ENCODE results near the gene PRKN.

PRKN gene

DNA sequence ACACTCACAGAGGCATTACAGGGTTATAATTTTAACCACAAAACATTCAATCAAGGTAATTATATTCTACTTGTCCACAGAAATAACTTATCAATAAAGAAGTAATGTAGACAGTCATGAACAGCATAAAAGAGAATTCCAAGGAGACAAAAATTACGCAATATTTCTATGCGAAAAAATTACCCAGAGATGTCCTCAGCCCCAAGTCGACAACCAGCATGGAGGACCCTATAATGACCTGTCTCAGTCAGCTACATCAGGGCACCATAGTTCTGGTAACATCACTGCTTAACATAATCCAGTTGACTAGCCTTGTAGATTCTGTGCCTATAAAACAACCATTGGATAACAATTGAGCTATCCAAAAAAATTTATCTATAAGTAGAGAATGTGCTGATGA is 579.8 kb downstream of the PRKN start:
- FAIRE-seq (no peak), DNase-seq (ENCODE audit: low spot score) (no peak)

DNA sequence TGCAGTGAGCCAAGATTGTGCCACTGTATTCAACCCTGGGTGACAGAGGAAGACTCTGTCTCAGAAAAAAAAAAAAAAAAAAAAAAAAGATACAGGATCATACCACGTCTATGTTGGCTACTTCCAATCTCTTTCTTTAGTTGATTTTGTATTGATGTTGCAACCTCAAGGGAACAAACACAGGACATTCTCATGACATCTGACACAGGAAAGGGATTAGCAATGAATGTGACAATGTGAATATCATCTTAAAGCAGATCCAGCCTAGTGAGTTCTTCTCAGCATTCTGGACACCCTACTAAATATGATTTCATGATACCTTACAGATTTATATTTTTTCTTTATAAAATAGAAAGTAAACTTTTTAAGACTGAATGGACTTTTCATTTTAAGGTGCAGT is 580.3 kb downstream of the PRKN start:
- no peak for DNase-seq (ENCODE audit: low spot score)
- no peak for FAIRE-seq

- no peak for DNase-seq (ENCODE audit: low spot score)
- FAIRE-seq, result no peak
Measured at GRCh38 chr6:162140251-162140852, 587.2 kb downstream of the PRKN start.

DNA sequence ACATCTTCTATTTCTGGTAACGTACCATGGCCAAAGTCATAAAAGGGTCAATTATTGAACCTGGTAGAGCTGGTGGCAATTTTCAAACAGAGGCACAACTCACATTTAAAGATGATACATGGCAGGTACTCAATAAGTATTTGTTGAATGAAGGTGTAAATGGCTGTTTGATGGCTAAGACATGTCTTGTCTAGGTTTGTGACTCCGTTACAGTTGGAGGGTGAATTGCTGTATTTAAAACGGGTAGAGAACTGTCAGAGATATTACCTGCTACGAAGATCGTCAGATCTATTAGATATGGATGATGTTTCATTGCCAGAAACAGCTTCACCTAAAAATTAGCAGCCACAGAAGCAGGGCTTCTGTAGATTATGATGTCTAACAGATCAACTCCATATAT is 601.9 kb downstream of the PRKN start:
- DNase-seq (ENCODE audit: low spot score), result no peak
- FAIRE-seq, result no peak

GRCh38 chr6:162124710-162125435 is 602.7 kb downstream of the PRKN start:
- DNase-seq (ENCODE audit: low spot score), result peak; percentile 76
- peak; percentile 88 for FAIRE-seq

- no peak for FAIRE-seq
- DNase-seq (ENCODE audit: low spot score), result peak; percentile 23
Measured at GRCh38 chr6:162123797-162124196, 603.8 kb downstream of the PRKN start.

DNA sequence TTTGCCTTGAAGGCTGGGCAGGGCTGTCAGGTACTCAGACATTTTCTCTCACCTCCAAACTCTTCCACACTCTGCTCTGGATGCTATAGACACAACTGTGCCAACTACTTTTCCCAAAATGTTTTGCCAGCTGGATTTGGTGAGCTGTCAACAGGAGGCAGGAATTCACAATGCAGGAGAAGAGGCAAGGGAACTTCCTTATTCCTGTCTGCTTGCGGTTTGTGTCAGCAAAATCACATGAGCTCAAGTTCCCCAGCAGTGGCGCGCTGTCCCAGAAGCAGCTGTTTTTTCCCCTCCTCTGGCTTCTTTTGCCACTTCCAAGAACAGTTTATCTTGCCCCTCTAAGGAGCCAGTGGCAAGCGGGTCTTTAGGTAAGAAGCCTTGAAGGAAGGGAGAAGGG is 608.2 kb downstream of the PRKN start:
- DNase-seq (ENCODE audit: low spot score) (no peak), FAIRE-seq (no peak)

DNA sequence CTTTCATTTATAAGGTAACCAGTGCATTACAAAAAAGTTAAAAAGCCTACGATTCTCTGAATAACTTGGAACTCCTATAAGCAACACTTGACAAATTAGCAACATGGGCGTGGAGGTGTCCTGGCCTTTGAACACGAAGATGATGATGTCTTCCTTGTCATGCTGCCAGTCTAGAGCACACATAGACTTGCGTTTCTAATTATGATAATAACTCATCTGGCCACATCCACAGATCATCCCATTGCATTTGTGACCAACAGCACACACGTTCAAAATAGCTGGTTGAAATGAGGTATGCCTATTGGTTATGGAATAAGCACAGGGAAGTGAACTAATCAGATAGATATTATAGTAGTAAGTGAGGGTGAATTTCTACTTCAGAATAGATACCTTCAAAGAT is 608.9 kb downstream of the PRKN start:
- no peak for DNase-seq (ENCODE audit: low spot score)
- no peak for FAIRE-seq

DNA sequence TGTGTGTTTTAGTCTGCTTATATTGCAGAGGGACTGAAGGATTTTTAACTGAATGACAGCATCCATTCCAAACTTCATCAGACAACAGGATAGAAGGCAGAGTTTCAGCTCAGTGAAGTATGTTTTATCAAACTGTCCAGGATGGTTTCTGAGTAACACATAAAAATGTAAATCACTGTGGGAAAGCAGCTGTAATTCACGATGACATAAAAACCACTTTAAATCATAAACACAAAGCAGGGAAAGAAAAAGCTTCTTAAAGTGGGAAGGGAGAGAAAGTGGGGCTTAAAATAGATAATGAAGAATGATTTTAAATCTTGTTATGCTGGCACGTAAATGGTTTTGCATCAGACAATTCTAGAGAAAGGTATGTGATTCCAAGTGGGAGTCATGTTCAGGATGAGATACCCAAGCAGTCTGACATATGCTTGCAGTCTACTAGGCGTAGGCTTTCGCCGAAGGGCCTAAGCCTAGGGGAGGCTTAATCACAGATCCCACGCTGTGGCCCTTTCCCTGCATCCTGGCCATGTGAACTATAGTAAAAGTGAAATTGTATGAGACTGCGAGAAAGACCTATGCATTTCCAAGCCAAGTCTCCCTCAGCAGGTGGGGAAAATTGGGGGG is 610.6 kb downstream of the PRKN start:
- FAIRE-seq, result no peak
- DNase-seq (ENCODE audit: low spot score), result no peak

- DNase-seq (ENCODE audit: low spot score) (no peak), FAIRE-seq (no peak)
Measured at GRCh38 chr6:162109480-162110050, 618.0 kb downstream of the PRKN start.

GRCh38 chr6:162108041-162108440 is 619.5 kb downstream of the PRKN start:
- no peak for FAIRE-seq
- DNase-seq (ENCODE audit: low spot score), result no peak

DNA sequence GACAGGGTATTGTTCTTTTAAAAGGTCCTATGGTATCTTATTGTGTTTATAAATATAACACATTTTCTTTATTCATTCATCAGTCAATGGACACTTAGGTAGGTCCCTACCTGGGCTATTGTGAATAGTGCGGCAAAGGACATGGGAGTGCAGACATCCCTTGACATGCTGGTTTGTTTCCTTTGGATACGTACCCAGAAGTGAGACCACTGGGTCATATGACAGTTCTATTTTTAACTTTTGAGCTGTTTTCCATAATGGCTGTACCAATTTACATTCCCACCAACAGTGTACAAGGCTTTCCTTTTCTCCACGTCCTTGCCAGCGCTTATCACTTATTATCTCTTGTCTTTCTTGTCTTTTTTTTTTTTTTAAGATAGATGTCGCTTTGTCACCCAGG is 627.5 kb downstream of the PRKN start:
- no peak for FAIRE-seq

DNA sequence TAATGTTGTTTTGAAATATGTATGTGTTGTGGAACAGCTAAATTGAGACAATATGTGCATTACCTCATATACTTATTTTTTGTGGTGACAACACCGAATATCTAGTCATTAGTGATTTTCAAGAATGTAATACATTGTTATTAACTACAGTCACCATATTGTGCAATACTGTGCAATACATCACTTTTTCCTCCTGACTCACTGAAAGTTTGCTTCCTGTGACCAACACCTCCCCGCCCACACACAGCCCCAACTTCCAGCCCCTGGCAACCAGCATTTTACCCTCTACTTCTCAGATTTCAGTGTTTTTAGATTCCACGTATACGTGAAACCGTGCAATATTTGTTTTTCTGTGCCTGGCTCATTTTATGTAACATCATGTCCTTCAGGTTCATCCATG is 627.9 kb downstream of the PRKN start:
- peak; percentile 88 for DNase-seq (ENCODE audit: low spot score)
- FAIRE-seq, result peak; percentile 73

More for the DNA sequence above, 627.5 kb downstream of the PRKN start:
- no peak for DNase-seq (ENCODE audit: low spot score)

DNA sequence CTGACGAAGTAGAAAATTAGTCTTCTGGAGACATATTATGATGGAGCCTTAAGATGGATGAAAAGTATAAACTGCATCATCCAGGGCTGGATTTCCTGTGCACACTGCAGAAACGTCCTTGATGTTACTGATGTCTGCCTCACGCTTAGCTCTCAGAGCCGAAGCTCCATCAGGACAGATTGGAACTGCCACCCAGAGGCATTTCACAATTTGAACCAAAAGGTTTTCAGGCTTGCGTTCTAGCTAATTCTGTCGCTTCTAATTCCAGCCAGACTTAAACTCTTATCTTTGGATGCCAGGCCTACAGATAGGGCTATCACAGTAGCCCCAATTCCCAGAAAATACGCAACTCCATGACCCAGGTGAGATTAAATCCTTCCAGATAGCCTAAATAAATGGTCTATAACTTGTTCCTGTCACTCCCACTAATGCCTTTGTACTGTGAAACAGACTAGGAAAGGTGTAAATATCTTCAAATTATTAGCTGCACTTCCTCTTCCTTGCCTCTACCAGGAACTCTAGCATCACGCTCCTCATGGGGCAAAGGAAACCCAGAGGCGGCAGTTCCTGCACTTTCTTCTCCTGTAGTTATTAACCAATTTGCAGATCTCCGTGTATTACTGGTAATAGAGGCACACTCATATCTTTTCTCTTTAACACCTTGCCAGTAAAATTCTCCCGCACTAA is 634.6 kb downstream of the PRKN start:
- no peak for DNase-seq (ENCODE audit: low spot score)
- no peak for FAIRE-seq

DNA sequence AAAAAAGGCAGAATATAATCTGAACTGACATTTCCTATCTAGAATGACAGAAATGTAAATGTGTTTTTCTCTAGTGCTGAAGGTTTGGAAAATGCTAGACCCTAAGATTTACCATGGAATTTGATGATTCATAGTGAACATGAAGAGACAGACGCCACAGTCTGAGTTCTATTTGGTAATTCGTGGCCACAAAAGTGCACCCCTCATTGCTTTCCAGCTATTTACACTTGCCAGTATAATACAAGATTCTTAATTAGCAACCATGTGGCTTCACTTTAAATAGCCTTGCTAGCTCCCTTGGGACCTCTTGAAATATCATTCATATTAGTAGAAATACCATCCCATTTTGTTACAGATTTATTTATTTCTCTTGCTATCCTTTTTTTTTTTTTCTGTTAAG is 636.8 kb downstream of the PRKN start:
- FAIRE-seq (peak; percentile 96), DNase-seq (ENCODE audit: low spot score) (peak; percentile 81)

GRCh38 chr6:162088091-162088490 is 639.5 kb downstream of the PRKN start:
- no peak for DNase-seq (ENCODE audit: low spot score)
- no peak for FAIRE-seq

DNA sequence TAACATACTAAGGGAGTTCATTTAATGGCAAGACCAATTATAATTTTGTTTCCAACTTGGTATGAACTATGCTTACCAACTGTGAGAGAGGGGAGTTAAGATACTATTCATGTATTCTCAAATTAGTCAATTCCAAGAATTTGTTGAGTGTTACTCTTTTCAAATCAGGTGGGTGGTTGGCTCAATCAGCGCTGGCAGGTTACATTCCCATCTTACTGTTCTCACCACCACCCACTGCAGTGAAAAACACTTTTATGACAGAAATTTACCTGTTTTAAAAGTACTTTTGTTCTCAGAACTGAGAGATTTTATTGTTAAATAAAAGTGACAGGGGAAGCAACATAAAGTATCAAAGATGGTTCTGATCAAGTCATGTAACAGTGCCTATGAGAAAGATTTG is 642.0 kb downstream of the PRKN start:
- no peak for DNase-seq (ENCODE audit: low spot score)
- no peak for FAIRE-seq

- no peak for DNase-seq (ENCODE audit: low spot score)
Measured at GRCh38 chr6:162082520-162082919, 645.0 kb downstream of the PRKN start.

DNA sequence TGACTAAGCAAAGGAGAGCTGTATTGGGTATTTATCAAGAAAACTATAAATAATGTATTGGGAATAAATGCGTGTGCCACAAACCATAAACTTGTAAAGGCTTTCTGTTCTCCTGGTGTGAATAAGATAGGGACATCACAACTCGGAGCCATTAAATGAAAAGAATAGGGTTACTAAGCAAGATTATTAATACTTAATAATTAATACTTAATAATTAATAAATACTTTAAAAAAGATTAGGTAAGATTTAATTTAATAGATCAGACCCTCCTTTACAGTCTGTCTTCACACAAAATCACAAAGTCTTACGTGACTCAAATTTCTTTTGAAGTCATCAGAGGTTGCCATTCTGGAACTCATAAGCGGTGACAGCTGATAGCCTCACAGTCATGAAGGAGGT is 648.9 kb downstream of the PRKN start:
- DNase-seq (ENCODE audit: low spot score), result no peak
- no peak for FAIRE-seq

More at GRCh38 chr6:162082520-162082919, 645.0 kb downstream of the PRKN start:
- no peak for FAIRE-seq

DNA sequence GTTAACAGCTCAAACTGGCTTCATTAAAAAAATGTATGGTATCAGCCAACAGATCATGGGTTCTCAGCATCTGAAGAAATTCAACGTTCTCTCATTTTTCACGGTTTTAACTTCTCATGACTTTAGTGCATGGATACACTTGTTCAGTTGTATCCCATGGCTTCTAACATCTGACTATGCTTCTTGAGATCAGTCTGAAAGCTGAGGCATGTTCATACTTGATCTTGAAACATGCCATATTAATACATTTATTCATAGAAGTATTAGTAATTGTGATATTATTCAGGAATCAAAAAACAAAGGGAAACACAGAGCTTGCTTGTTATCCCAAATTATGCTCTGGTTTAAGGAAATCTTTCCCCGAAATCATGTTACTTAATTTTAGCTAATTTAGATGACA is 649.4 kb downstream of the PRKN start:
- no peak for FAIRE-seq
- no peak for DNase-seq (ENCODE audit: low spot score)

DNA sequence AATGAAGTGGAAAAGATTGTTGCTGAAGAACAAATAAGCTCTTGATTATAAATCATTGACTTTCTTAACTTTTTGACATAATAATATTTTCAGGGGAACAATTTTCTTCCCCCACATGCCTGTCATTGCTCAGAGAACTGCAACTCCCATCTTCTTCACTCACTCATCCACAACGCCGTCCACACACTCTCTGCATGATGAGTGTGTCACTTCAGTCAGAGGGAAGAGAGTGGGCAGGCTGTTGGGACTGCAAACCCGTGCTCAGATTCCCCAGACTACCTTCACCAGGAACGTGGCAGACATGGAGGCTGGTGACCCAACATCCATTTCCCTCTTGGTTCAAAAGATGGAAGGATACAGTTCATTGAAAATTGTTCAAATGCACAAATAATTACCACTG is 650.8 kb downstream of the PRKN start:
- DNase-seq (ENCODE audit: low spot score) (no peak), FAIRE-seq (no peak)

Measured in RCC 7860 (cell line).